GM23338 (cell line): ENCODE data around the gene RGS7. TPM values are rescaled to one million over a fixed set of nuclear protein-coding genes. Genes with fewer than 3 reads are reported as not detected.

Source experiments
- ATAC-seq: fragments of 200-7000 bp; cut with Tn5 transposase; 3 replicates; pipeline ENCODE4 v1.9.1; 2020
- DNase-seq: peaks from one replicate; pipeline ENCODE4 v3.0.0-alpha.2; 2015; ENCODE audit warnings: low spot score
- H2AFZ ChIP-seq: fragments of 200-600 bp; sonication (generic); 2 replicates; pipeline ENCODE4 v1.8.0; 2016; ENCODE audit warnings: antibody characterized with exemption, mild to moderate bottlenecking, moderate library complexity
- H3F3A ChIP-seq: fragments of 200-600 bp; sonication (generic); replicated peaks from 2 replicates; pipeline ENCODE4 v1.8.0; 2017; ENCODE audit warnings: antibody characterized with exemption, mixed run types, low read depth
- H3K27ac ChIP-seq: fragments of 200-600 bp; sonication (generic); 2 replicates; pipeline ENCODE4 v1.6.1; 2016; ENCODE audit warnings: low read depth
- H3K27me3 ChIP-seq: fragments of 200-600 bp; sonication (generic); 2 replicates; pipeline ENCODE4 v1.8.0; 2016; ENCODE audit warnings: mild to moderate bottlenecking, mixed run types, moderate library complexity; ENCODE audit not compliant: insufficient read depth
- H3K36me3 ChIP-seq: fragments of 200-600 bp; sonication (generic); 2 replicates; pipeline ENCODE4 v1.8.0; 2016; ENCODE audit warnings: mild to moderate bottlenecking; ENCODE audit not compliant: insufficient read depth
- H3K4me1 ChIP-seq: fragments of 200-600 bp; sonication (generic); 2 replicates; pipeline ENCODE4 v1.8.0; 2016; ENCODE audit warnings: mild to moderate bottlenecking, moderate library complexity; ENCODE audit not compliant: insufficient read depth
- H3K4me2 ChIP-seq: fragments of 200-600 bp; sonication (generic); 2 replicates; pipeline ENCODE4 v1.7.1; 2017; ENCODE audit warnings: mixed run types
- H3K4me3 ChIP-seq: fragments of 200-600 bp; sonication (generic); 2 replicates; pipeline ENCODE4 v1.6.1; 2016; ENCODE audit warnings: mixed run types
- H3K79me2 ChIP-seq: fragments of 200-600 bp; sonication (generic); replicated peaks from 2 replicates; pipeline ENCODE4 v1.8.0; 2017; ENCODE audit warnings: mild to moderate bottlenecking; ENCODE audit not compliant: insufficient read depth
- H3K9me2 ChIP-seq: fragments of 200-600 bp; sonication (generic); 2 replicates; pipeline ENCODE4 v1.8.0; 2017; ENCODE audit not compliant: insufficient read depth
- H4K20me1 ChIP-seq: fragments of 200-600 bp; sonication (generic); replicated peaks from 2 replicates; pipeline ENCODE4 v1.8.0; 2017; ENCODE audit warnings: mild to moderate bottlenecking; ENCODE audit not compliant: insufficient read depth
- H3K27ac Mint-ChIP-seq: 2 replicates; pipeline ENCODE4 v1.8.0; 2020; ENCODE audit warnings: inconsistent platforms, mild to moderate bottlenecking, moderate library complexity, mixed read lengths
- H3K27me3 Mint-ChIP-seq: 3 replicates; pipeline ENCODE4 v1.8.0; 2022; ENCODE audit warnings: low read depth, mild to moderate bottlenecking, moderate library complexity, mixed read lengths, inconsistent platforms; ENCODE audit not compliant: insufficient read depth, poor library complexity
- H3K36me3 Mint-ChIP-seq: 3 replicates; pipeline ENCODE4 v1.8.0; 2021; ENCODE audit warnings: low read depth, mild to moderate bottlenecking, inconsistent platforms, moderate library complexity, mixed read lengths
- H3K4me1 Mint-ChIP-seq: 3 replicates; pipeline ENCODE4 v1.8.0; 2020; ENCODE audit warnings: mild to moderate bottlenecking, inconsistent platforms, mixed read lengths
- H3K4me3 Mint-ChIP-seq: 3 replicates; pipeline ENCODE4 v1.8.0; 2021; ENCODE audit warnings: moderate library complexity, mild to moderate bottlenecking, inconsistent platforms, mixed read lengths
- H3K9me3 Mint-ChIP-seq: 3 replicates; pipeline ENCODE4 v1.8.0; 2020; ENCODE audit warnings: moderate library complexity, mild to moderate bottlenecking, inconsistent platforms, mixed read lengths
- CREB1 ChIP-seq: fragments of 250-450 bp; sonication (Bioruptor Pico); IDR thresholded peaks from 2 replicates; pipeline ENCODE4 v1.5.0; 2020; ENCODE audit warnings: low read depth, mild to moderate bottlenecking, moderate library complexity
- CTCF ChIP-seq, 2 experiments: fragments of 200-600 bp in 1 of 2; sonication (generic) in 1 of 2; conservative IDR thresholded peaks; 2 replicates each; pipeline versions ENCODE4 v1.5.1 to v1.6.1; 2016 to 2017; ENCODE audit warnings: antibody characterized with exemption in 2 of 2, low read depth in 2 of 2, mild to moderate bottlenecking in 2 of 2, moderate library complexity in 1 of 2
- ETS1 ChIP-seq: IDR thresholded peaks from 2 replicates; pipeline ENCODE4 v1.6.1; 2016; ENCODE audit warnings: antibody characterized with exemption
- EZH2 ChIP-seq: fragments of 200-600 bp; sonication (generic); IDR thresholded peaks from one replicate; pipeline ENCODE4 v1.8.0; 2017; ENCODE audit warnings: antibody characterized with exemption, mild to moderate bottlenecking, low read depth; ENCODE audit not compliant: unreplicated experiment
- EZH2phosphoT487 ChIP-seq: fragments of 200-600 bp; sonication (generic); IDR thresholded peaks from one replicate; pipeline ENCODE4 v1.8.1; 2018; ENCODE audit warnings: antibody characterized with exemption; ENCODE audit not compliant: unreplicated experiment
- JUNB ChIP-seq: IDR thresholded peaks from one replicate; pipeline ENCODE4 v1.6.1; 2016; ENCODE audit warnings: antibody characterized with exemption; ENCODE audit not compliant: unreplicated experiment
- NANOG ChIP-seq: IDR thresholded peaks from 2 replicates; pipeline ENCODE4 v1.6.1; 2016; ENCODE audit warnings: antibody characterized with exemption, borderline replicate concordance
- POLR2AphosphoS5 ChIP-seq: IDR thresholded peaks from 2 replicates; pipeline ENCODE4 v1.6.1; 2016; ENCODE audit warnings: antibody characterized with exemption, low read depth
- REST ChIP-seq: IDR thresholded peaks from one replicate; pipeline ENCODE4 v1.6.1; 2018; ENCODE audit warnings: antibody characterized with exemption; ENCODE audit not compliant: unreplicated experiment
- STAT1 ChIP-seq: IDR thresholded peaks from one replicate; pipeline ENCODE4 v1.6.1; 2016; ENCODE audit warnings: antibody characterized with exemption; ENCODE audit not compliant: unreplicated experiment
- ZNF462 ChIP-seq: fragments of 250-450 bp; sonication (Bioruptor Pico); IDR thresholded peaks from 2 replicates; pipeline ENCODE4 v1.5.0; 2020; ENCODE audit warnings: mild to moderate bottlenecking, moderate library complexity
- polyA plus RNA-seq: library from polyadenylated mRNA; unstranded; fragments of >200 nt; fragmentation: Nextera tagmentation; extraction: Ambion mirVana; gene quantifications from 2 replicates; pipeline ENCODE4 v1.2.1, GENCODE V29; 2016
- total RNA-seq: library from RNA; depleted of rRNA; stranded (reverse); fragments of >200 nt; shearing (Covaris generic); gene quantifications from 2 replicates; pipeline ENCODE4 v1.2.3, GENCODE V29; 2014

RGS7 gene
- total and polyA plus RNA-seq, 2 experiments from 2014 or later, result 2.0 to 2.2 TPM

GRCh38 chr1:241024834-241025233, 332.2 kb downstream of the RGS7 start (continued):
- TF ChIP-seq ETS1 (no peak), CREB1 (CRISPR knock-in tag) (no peak), JUNB (no peak), NANOG (no peak)

- H2AFZ ChIP-seq, result peak overlapping the region; percentile 23; the same call in 1 of the 2 replicates
- no peaks in the 10 kb centered on the region for H3K79me2 ChIP-seq
- no peaks in the 10 kb centered on the region for H3K27me3 ChIP-seq
- Mint-ChIP-seq H3K27me3 (no peaks in the 10 kb centered on the region), H3K4me1 (no peaks in the 10 kb centered on the region; the same call in 2 of the 3 replicates), H3K4me3 (no peak overlapping the region), H3K27ac (no peak overlapping the region), H3K9me3 (peaks cover 15% of the 10 kb centered on the region), H3K36me3 (peaks cover 15% of the 10 kb centered on the region)
- no peaks in the 10 kb centered on the region for H3K36me3 ChIP-seq
- H3F3A ChIP-seq, result no peaks in the 10 kb centered on the region
- no peak overlapping the region for H3K4me3 ChIP-seq
- H3K9me2 ChIP-seq, result peaks cover 3% of the 10 kb centered on the region
- DNase-seq (no peak), ATAC-seq (no peak)
- no peak overlapping the region for H3K27ac ChIP-seq
- H3K4me1 ChIP-seq, result 0 out of 2 replicates have a peak, but pooled peaks cover 2% of the 10 kb centered on the region
- H4K20me1 ChIP-seq, result no peaks in the 10 kb centered on the region
- H3K4me2 ChIP-seq, result no peak overlapping the region
- TF ChIP-seq NANOG, result no peak
- no peak for TF ChIP-seq EZH2phosphoT487
- no peak for TF ChIP-seq ZNF462 (CRISPR knock-in tag)
- no peak for TF ChIP-seq EZH2
- no peak for TF ChIP-seq REST
- TF ChIP-seq CREB1 (CRISPR knock-in tag), result no peak
- TF ChIP-seq STAT1, result no peak
- TF ChIP-seq ETS1, result no peak
- no peak for TF ChIP-seq POLR2AphosphoS5
- no peak for TF ChIP-seq CTCF (conservative IDR thresholded peaks at IDR 0.05; ENCODE audit: low read depth in 2 of 2)
Measured at GRCh38 chr1:241022366-241022765, 334.6 kb downstream of the RGS7 start.
